ENCODE measurements around the gene WNT3.

GRCh38 chr17:46859996-46860395, 41.5 kb upstream of the WNT3 start:
- TF ChIP-seq CTCF (conservative IDR thresholded peaks at IDR 0.05 in 1 of 2, IDR thresholded peaks at IDR 0.05 in 1 of 2; ENCODE audit: extremely low read depth in 1 of 2, insufficient read depth in 1 of 2, low read depth in 1 of 2, low read length in 2 of 2), result no peak
- TF ChIP-seq EZH2 (IDR thresholded peaks at IDR 0.05; ENCODE audit: borderline replicate concordance, low read length), result no peak

Measured in mammary epithelial cell (primary cell).